Stimulated activated CD8-positive, alpha-beta memory T cell treated with anti-CD3 and anti-CD28 coated beads, Interleukin-4, amount 100 ng/mL, for 24 hours (primary cell): ENCODE data around the gene AUH.

Experiments
- DNase-seq: peaks from one replicate; pipeline ENCODE4 v3.0.0-alpha.2; 2020; ENCODE audit warnings: low read depth

AUH gene

GRCh38 chr9:91164724-91165520 is 196.8 kb downstream of the AUH start:
- DNase-seq, result peak; percentile 75
